Stomach (tissue), 4 donors: ENCODE data around the gene MLXIPL.

Experiments
- CTCF ChIP-seq, 7 experiments: fragments of 450-650 bp in 4 of 7; fragments of 200-600 bp in 3 of 7; sonication (generic) in 3 of 7; IDR thresholded peaks; one replicate each; pipeline ENCODE4 v1.5.1; 2016 to 2019; ENCODE audit warnings: antibody characterized with exemption in 7 of 7, control low read depth in 2 of 7, mild to moderate bottlenecking in 1 of 7
- POLR2A ChIP-seq, 4 donors: fragments of 450-650 bp; IDR thresholded peaks; one replicate each; pipeline ENCODE4 v1.6.1; 2016; ENCODE audit warnings: antibody characterized with exemption in 4 of 4, control low read depth in 2 of 4, mild to moderate bottlenecking in 1 of 4, moderate library complexity in 1 of 4

GRCh38 chr7:73565675-73566340, 58.5 kb downstream of the MLXIPL start:
- TF ChIP-seq CTCF (IDR thresholded peaks at IDR 0.05) (no peak), POLR2A (IDR thresholded peaks at IDR 0.05) (no peak)
